ENCODE measurements around the gene ARHGEF1.

Gene ARHGEF1

GRCh38 chr19:41845051-41845590 is 37.9 kb upstream of the ARHGEF1 start:
- no peak overlapping the region for H3K4me3 ChIP-seq (ENCODE audit: control insufficient read depth, low read depth, low read length)
- no peak for DNase-seq (ENCODE audit: low read depth)
- TF ChIP-seq CTCF (IDR thresholded peaks at IDR 0.05; ENCODE audit: control insufficient read depth, insufficient read depth, low read depth, low read length, missing control alignments), result no peak

GRCh38 chr19:41847351-41848105 is 35.5 kb upstream of the ARHGEF1 start:
- TF ChIP-seq CTCF (IDR thresholded peaks at IDR 0.05; ENCODE audit: control insufficient read depth, insufficient read depth, low read depth, low read length, missing control alignments), result no peak
- no peak overlapping the region for H3K4me3 ChIP-seq (ENCODE audit: control insufficient read depth, low read depth, low read length)
- no peak for DNase-seq (ENCODE audit: low read depth)

DNA sequence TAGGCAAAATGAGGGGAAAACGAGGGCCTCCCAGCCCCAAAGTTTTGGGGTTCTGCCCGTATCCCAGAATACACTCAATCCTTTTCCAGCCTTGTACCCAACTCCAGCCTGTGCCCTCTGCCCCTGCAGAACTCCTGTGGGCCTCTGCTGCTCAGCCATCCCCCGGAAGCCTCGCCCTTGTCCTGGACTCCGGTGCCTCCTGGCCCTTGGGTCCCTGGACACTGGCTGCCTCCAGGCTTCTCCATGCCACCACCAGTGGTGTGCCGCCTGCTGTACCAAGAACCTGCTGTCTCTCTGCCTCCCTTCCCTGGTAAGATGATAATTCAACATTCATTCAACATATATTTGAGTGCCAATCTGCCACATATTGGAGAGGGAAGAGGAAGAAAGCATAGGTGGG is 34.3 kb upstream of the ARHGEF1 start:
- no peak for DNase-seq (ENCODE audit: low read depth)
- TF ChIP-seq CTCF (IDR thresholded peaks at IDR 0.05; ENCODE audit: control insufficient read depth, insufficient read depth, low read depth, low read length, missing control alignments), result no peak

DNA sequence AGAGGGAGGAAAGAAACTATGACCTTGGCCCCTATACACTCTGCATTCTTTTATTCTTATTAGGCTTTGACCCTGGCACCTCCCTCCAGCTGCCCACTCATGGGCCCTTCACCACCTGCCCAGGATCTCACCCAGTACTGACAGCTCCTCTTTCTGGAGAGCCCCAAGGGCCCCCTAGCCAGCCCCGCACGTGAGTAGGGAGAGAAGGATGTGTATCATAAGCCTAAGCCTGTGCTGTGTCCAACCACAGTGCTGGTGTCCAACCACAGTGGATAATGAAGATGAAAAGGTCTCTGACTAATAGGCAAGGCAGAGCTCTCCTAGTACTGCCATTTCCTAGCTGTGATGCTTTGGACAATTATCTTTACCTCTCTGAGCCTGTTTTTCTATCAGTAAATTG is 33.9 kb upstream of the ARHGEF1 start:
- DNase-seq (ENCODE audit: low read depth), result no peak
- H3K4me3 ChIP-seq (ENCODE audit: control insufficient read depth, low read depth, low read length), result no peak overlapping the region
- no peak for TF ChIP-seq CTCF (IDR thresholded peaks at IDR 0.05; ENCODE audit: control insufficient read depth, insufficient read depth, low read depth, low read length, missing control alignments)

More for the DNA sequence above, 34.3 kb upstream of the ARHGEF1 start:
- H3K4me3 ChIP-seq (ENCODE audit: control insufficient read depth, low read depth, low read length), result no peak overlapping the region

- H3K4me3 ChIP-seq (ENCODE audit: control insufficient read depth, low read depth, low read length), result no peak overlapping the region
- no peak for TF ChIP-seq CTCF (IDR thresholded peaks at IDR 0.05; ENCODE audit: control insufficient read depth, insufficient read depth, low read depth, low read length, missing control alignments)
Observed at GRCh38 chr19:41850381-41850780, 32.6 kb upstream of the ARHGEF1 start.

GRCh38 chr19:41851456-41851855 is 31.5 kb upstream of the ARHGEF1 start:
- TF ChIP-seq CTCF (IDR thresholded peaks at IDR 0.05; ENCODE audit: control insufficient read depth, insufficient read depth, low read depth, low read length, missing control alignments), result no peak
- no peak for DNase-seq (ENCODE audit: low read depth)
- no peak overlapping the region for H3K4me3 ChIP-seq (ENCODE audit: control insufficient read depth, low read depth, low read length)

More at GRCh38 chr19:41850381-41850780, 32.6 kb upstream of the ARHGEF1 start:
- DNase-seq (ENCODE audit: low read depth), result no peak

Measured in AG09309 (cell line).